ENCODE measurements around the gene CCNE1. TPM values are rescaled to one million over a fixed set of nuclear protein-coding genes. Genes with fewer than 3 reads are reported as not detected.

The CCNE1 gene
- total and polyA plus RNA-seq, 10 of the 15 experiments (the other 5 are each of a cell fraction or from before 2014, with no cell fraction given) = 6.3 to 44.2 (median 35.8) TPM

- TF ChIP-seq ASH2L (IDR thresholded peaks at IDR 0.05; ENCODE audit: borderline replicate concordance, low read depth) (no peak), REST (IDR thresholded peaks at IDR 0.05; ENCODE audit: low read depth, low read length) (no peak), ZBTB4 (CRISPR knock-in tag; IDR thresholded peaks at IDR 0.05) (no peak), LARP7 (IDR thresholded peaks at IDR 0.05) (no peak)
These were observed 19.9 kb downstream of the CCNE1 start (continued) for GRCh38 chr19:29831686-29832085.

- WGBS (ENCODE audit: insufficient coverage, insufficient replicate concordance, low lambda C conversion rate, missing lambda C conversion rate) = 76% methylated on average over 4 of the region's 9 CpGs
- no peaks in the 10 kb centered on the region for H3K27me3 ChIP-seq (replicated peaks in 1 of 2; ENCODE audit: control insufficient read depth in 2 of 2, insufficient read depth in 2 of 2, low read length in 1 of 2)
- ChIA-PET SMC1A (ENCODE audit: uncharacterized antibody, unreplicated experiment) (interaction anchor here (0.8 kb wide), 1 partner anchor 18 kb away, joined by 3 read pairs; no protein-coding TSS in a partner anchor), CTCF (interaction anchor here (0.6 to 1.7 kb wide), 2 partner anchors 10 to 18 kb away, joined by 3 to 4 read pairs; no protein-coding TSS in a partner anchor), POLR2A (no interaction called here), RAD21 (ENCODE audit: unreplicated experiment) (no interaction called here)
- no peaks in the 10 kb centered on the region for H3K36me3 ChIP-seq (ENCODE audit: control insufficient read depth in 2 of 2, insufficient read depth in 2 of 2, low read length in 1 of 2)
- no peak for DNase-seq (ENCODE audit: low read depth, low spot score)
- no peak overlapping the region for H2AFZ ChIP-seq (ENCODE audit: control insufficient read depth, low read depth, low read length)
- no peak for FAIRE-seq
- H3K79me2 ChIP-seq (ENCODE audit: control insufficient read depth, insufficient read depth, low read length) = no peaks in the 10 kb centered on the region
- in situ Hi-C loops (cut with MboI) (no loop called here), intact Hi-C loops (cut with micrococcal nuclease; ENCODE audit: unreplicated experiment) (no loop called here)
- no peak overlapping the region for H3K27ac ChIP-seq (ENCODE audit: control insufficient read depth, insufficient read depth)
- no peak for TF ChIP-seq ZNF592 (IDR thresholded peaks at IDR 0.05)
- BruUV-seq (replicated peaks) = no TSS peak
- peaks cover 41% of the 10 kb centered on the region for H3K4me1 ChIP-seq (ENCODE audit: control insufficient read depth, insufficient read depth, low read length)
- ATAC-seq = no peak
- H3K4me3 ChIP-seq = no peak overlapping the region
- no peaks in the 10 kb centered on the region for H4K20me1 ChIP-seq (ENCODE audit: control insufficient read depth, insufficient read depth)
- H3K9me3 ChIP-seq (replicated peaks; ENCODE audit: control insufficient read depth, insufficient read depth, low read length) = no peaks in the 10 kb centered on the region
- no peak overlapping the region for H3K9ac ChIP-seq (ENCODE audit: control insufficient read depth, insufficient read depth, low read length)
- no peak overlapping the region for H3K4me2 ChIP-seq (ENCODE audit: control insufficient read depth, insufficient read depth)
These were observed 21.0 kb downstream of the CCNE1 start for GRCh38 chr19:29832801-29833200.
